Neuronal stem cell (in vitro differentiated cells): ENCODE measurements around the gene ELP5.

Source experiments
- DNase-seq: peaks from one replicate; pipeline ENCODE4 v3.0.0-alpha.2; 2013; ENCODE audit warnings: low spot score
- H2AFZ ChIP-seq: one replicate; pipeline ENCODE4 v1.6.1; 2013; ENCODE audit warnings: mild to moderate bottlenecking, low read length, inconsistent platforms
- H2AK5ac ChIP-seq: 2 replicates; pipeline ENCODE4 v1.6.1; 2013; ENCODE audit warnings: low read depth, mild to moderate bottlenecking, inconsistent platforms, low read length, moderate library complexity, mixed read lengths
- H2BK120ac ChIP-seq: 2 replicates; pipeline ENCODE4 v1.6.1; 2013; ENCODE audit warnings: low read depth, mild to moderate bottlenecking, inconsistent platforms, low read length, moderate library complexity, mixed read lengths
- H2BK12ac ChIP-seq: one replicate; pipeline ENCODE4 v1.6.1; 2013; ENCODE audit warnings: low read length, inconsistent platforms
- H2BK15ac ChIP-seq: 2 replicates; pipeline ENCODE4 v1.6.1; 2013; ENCODE audit warnings: mild to moderate bottlenecking, low read length, inconsistent platforms, mixed read lengths
- H2BK5ac ChIP-seq: one replicate; pipeline ENCODE4 v1.6.1; 2013; ENCODE audit warnings: inconsistent platforms, mild to moderate bottlenecking, low read length, moderate library complexity
- H3K14ac ChIP-seq: one replicate; pipeline ENCODE4 v1.6.1; 2013; ENCODE audit warnings: low read length, inconsistent platforms
- H3K18ac ChIP-seq: 2 replicates; pipeline ENCODE4 v1.6.1; 2013; ENCODE audit warnings: low read length, inconsistent platforms
- H3K23ac ChIP-seq: 2 replicates; pipeline ENCODE4 v1.6.1; 2013; ENCODE audit warnings: low read depth, mild to moderate bottlenecking, mixed read lengths, low read length, inconsistent platforms; ENCODE audit not compliant: poor library complexity
- H3K27ac ChIP-seq: replicated peaks from 3 replicates; pipeline ENCODE4 v1.5.1; 2013; ENCODE audit warnings: low read length, inconsistent platforms
- H3K27me3 ChIP-seq, 3 experiments: 2 replicates each; pipeline ENCODE4 v1.6.1; 2013; ENCODE audit warnings: low read length in 3 of 3, mild to moderate bottlenecking in 2 of 3, inconsistent platforms in 1 of 3, low read depth in 1 of 3, mixed read lengths in 1 of 3, moderate library complexity in 1 of 3; ENCODE audit not compliant: control insufficient read depth in 3 of 3, insufficient read depth in 3 of 3
- H3K36me3 ChIP-seq, 2 donors: replicated peaks in 1 of 2; 2 replicates each; pipeline ENCODE4 v1.6.1; 2013; ENCODE audit warnings: low read length in 2 of 2; ENCODE audit not compliant: control insufficient read depth in 2 of 2, insufficient read depth in 2 of 2
- H3K4ac ChIP-seq: 2 replicates; pipeline ENCODE4 v1.6.1; 2013; ENCODE audit warnings: inconsistent platforms, mild to moderate bottlenecking, low read length, moderate library complexity
- H3K4me1 ChIP-seq, 2 donors: 1 replicate in 1 of 2; 2 replicates in 1 of 2; pipeline ENCODE4 v1.6.1; 2013; ENCODE audit warnings: low read length in 2 of 2, low read depth in 1 of 2; ENCODE audit not compliant: control insufficient read depth in 2 of 2, insufficient read depth in 1 of 2
- H3K4me2 ChIP-seq: one replicate; pipeline ENCODE4 v1.6.1; 2013; ENCODE audit warnings: mild to moderate bottlenecking, low read length, inconsistent platforms; ENCODE audit not compliant: insufficient read depth, poor library complexity, severe bottlenecking
- H3K4me3 ChIP-seq, 2 donors: 2 replicates each; pipeline ENCODE4 v1.5.1; 2013; ENCODE audit warnings: low read length in 2 of 2, mild to moderate bottlenecking in 2 of 2, inconsistent platforms in 1 of 2, moderate library complexity in 1 of 2
- H3K79me1 ChIP-seq: one replicate; pipeline ENCODE4 v1.6.1; 2013; ENCODE audit warnings: low read depth, mild to moderate bottlenecking, inconsistent platforms, low read length, moderate library complexity
- H3K9ac ChIP-seq: one replicate; pipeline ENCODE4 v1.6.1; 2013; ENCODE audit warnings: mild to moderate bottlenecking, low read depth, low read length, inconsistent platforms; ENCODE audit not compliant: poor library complexity
- H3K9me3 ChIP-seq, 2 donors: replicated peaks in 1 of 2; 2 replicates each; pipeline versions ENCODE3 to v1.6.1; 2013; ENCODE audit warnings: low read length in 2 of 2, mild to moderate bottlenecking in 2 of 2, inconsistent platforms in 1 of 2, low read depth in 1 of 2, mixed read lengths in 1 of 2, moderate library complexity in 1 of 2; ENCODE audit not compliant: control insufficient read depth in 2 of 2, insufficient read depth in 1 of 2
- H4K8ac ChIP-seq: one replicate; pipeline ENCODE4 v1.6.1; 2013; ENCODE audit warnings: low read depth, mild to moderate bottlenecking, inconsistent platforms, low read length, moderate library complexity
- H4K91ac ChIP-seq: one replicate; pipeline ENCODE4 v1.6.1; 2013; ENCODE audit warnings: low read length, low read depth, mild to moderate bottlenecking, inconsistent platforms; ENCODE audit not compliant: poor library complexity
- WGBS, 2 donors: extraction: QIAGEN DNeasy Blood & Tissue Kit; methylation state at CpG; one replicate each; pipeline ENCODE4 v1.1.7; 2013; ENCODE audit warnings: missing lambda C conversion rate in 2 of 2, mixed read lengths in 1 of 2; ENCODE audit not compliant: insufficient read length in 2 of 2, insufficient replicate concordance in 1 of 2; ENCODE audit errors: extremely low coverage in 2 of 2; 5-methylcytosine and 5-hydroxymethylcytosine counted together

Gene ELP5

DNA sequence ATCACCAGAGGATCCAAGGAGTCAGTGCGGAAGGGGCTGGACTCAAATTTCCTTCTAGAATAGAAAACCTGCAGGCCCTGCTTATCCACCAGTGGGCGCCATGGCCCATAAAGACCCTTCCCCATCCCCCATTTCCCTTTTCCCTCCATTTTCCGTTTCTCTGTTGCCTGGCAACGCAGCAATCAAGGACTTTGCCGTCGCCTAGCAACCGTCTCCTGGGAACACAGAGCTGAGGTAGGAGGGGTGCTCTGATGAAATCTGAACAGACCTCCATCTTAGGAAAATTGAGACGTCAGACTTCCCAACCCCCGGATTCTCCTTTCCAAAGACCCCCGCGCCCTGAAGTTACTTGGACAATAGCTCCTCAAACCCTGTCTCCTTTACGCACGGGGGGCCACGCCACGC lies 38.1 kb upstream of the ELP5 start:
- Histone ChIP-seq H3K4me2 (peak overlapping the region; percentile 89), H2BK12ac (no peak overlapping the region), H4K91ac (no peak overlapping the region), H2AK5ac (peak overlapping the region; percentile 81), H2AFZ (peak overlapping the region; percentile 62), H2BK15ac (no peak overlapping the region), H2BK5ac (peak overlapping the region; percentile 71), H3K18ac (peak overlapping the region; percentile 75), H3K4me3 (peak overlapping the region; percentile 43 to 78), H3K4ac (no peak overlapping the region), H3K9ac (peak overlapping the region; percentile 34), H3K27ac (peak overlapping the region; percentile 93), H3K79me1 (peaks cover 2% of the 10 kb centered on the region), H3K14ac (no peak overlapping the region), H3K4me1 (peaks cover 40% of the 10 kb centered on the region in 2 donors), H4K8ac (no peak overlapping the region), H3K36me3 (no peaks in the 10 kb centered on the region), H3K23ac (no peak overlapping the region), H2BK120ac (no peak overlapping the region), H3K9me3 (peaks cover 0 to 2% of the 10 kb centered on the region in 2 donors), H3K27me3 (no peaks in the 10 kb centered on the region)
- peak; percentile 100 for DNase-seq
- WGBS, 2 donors = no CpG with 5 or more reads among the region's 15 CpGs

DNA sequence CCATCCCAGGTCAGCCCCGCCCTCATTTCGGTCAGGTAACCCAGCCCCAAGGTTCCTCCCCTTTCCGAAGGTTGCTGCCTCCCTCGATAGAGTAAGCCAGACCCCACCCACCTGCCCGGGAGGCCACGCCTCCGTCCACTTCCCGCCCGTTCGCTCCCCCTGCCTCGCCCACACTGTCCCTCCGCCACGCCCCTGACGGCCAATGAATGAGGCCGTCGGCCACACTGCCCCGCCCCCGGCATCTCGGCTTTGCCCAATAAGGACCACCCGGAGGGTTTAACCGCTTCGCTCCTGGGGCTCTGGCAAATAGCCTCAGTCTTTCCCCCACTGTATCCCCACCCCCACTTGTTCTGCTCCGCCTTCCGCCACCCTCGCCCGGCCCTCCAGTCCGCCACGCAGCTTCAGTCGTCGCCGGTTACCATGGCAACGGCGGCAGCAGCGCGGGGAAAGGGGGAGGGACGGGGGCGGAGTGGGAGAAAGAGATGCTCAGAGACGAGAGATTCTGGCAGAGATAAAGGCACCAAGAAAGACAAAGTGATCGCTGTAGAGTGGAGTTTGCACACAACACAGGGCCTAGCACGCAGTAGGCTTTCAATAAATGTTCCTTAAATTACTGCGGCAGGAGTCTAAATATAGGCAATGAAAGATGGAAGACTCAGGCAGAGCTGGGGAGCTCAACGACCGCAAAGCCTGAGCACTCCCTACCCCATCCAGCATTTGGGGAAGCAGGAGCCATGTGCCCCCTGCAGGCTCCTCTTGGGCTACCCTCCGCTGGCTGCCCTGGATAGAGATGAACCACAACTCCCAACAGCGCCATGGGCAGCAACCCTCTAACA lies 37.5 kb upstream of the ELP5 start:
- H3K4me2 ChIP-seq = peak overlapping the region; percentile 89
- H2BK15ac ChIP-seq = no peak overlapping the region
- H3K27me3 ChIP-seq = no peaks in the 10 kb centered on the region
- peak overlapping the region; percentile 62 for H2AFZ ChIP-seq
- H3K4me1 ChIP-seq = peaks cover 38 to 44% of the 10 kb centered on the region in 2 donors
- H3K4ac ChIP-seq = no peak overlapping the region
- H3K9ac ChIP-seq = peak overlapping the region; percentile 55
- H2BK120ac ChIP-seq = no peak overlapping the region
- peak; percentile 100 for DNase-seq
- no peak overlapping the region for H3K14ac ChIP-seq
- H3K4me3 ChIP-seq = peak overlapping the region; percentile 44 to 78
- no peak overlapping the region for H4K91ac ChIP-seq
- H3K23ac ChIP-seq = no peak overlapping the region
- no peaks in the 10 kb centered on the region for H3K9me3 ChIP-seq
- no peak overlapping the region for H2AK5ac ChIP-seq
- peak overlapping the region; percentile 93 for H3K27ac ChIP-seq
- peaks cover 2% of the 10 kb centered on the region for H3K79me1 ChIP-seq
- no CpG with 5 or more reads among the region's 45 CpGs for WGBS, 2 donors
- H3K36me3 ChIP-seq = no peaks in the 10 kb centered on the region
- no peak overlapping the region for H4K8ac ChIP-seq
- H2BK5ac ChIP-seq = no peak overlapping the region
- H2BK12ac ChIP-seq = no peak overlapping the region
- peak overlapping the region; percentile 78 for H3K18ac ChIP-seq

DNA sequence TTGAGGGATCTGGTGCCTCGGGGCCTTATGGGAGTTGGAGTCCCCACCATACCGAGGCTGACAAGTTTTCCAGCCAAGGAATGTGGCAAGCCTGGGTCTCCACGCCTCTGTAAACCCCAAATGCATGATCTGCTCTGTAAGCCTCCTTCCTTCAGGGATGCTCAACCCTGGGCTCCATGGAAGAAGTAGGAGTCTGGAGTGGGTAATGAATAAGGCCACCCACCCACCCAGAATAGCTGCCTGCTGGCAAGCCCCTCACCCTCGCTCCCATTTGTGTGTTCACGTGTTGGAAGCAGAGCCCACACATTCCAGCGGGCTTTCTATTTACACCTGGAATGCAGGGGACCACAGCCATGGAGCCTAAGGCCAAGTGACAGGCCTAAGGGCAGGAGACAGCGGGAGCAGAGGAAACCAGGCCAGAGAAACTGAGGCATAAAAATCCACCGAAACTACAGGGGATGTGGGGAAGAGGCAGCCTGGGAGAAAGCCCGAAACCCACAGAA lies 36.8 kb upstream of the ELP5 start:
- Histone ChIP-seq H3K14ac (no peak overlapping the region), H2BK15ac (peak overlapping the region; percentile 5), H3K79me1 (peaks cover 2% of the 10 kb centered on the region), H3K18ac (peak overlapping the region; percentile 63), H3K4me2 (peak overlapping the region; percentile 49), H3K4me1 (peaks cover 39 to 45% of the 10 kb centered on the region in 2 donors), H2BK12ac (peak overlapping the region; percentile 51), H3K4ac (no peak overlapping the region), H2AK5ac (peak overlapping the region; percentile 31), H4K91ac (no peak overlapping the region), H3K23ac (no peak overlapping the region), H3K36me3 (no peaks in the 10 kb centered on the region), H3K4me3 (peak overlapping the region; percentile 26 to 44), H2BK120ac (peak overlapping the region; percentile 43), H3K27me3 (no peaks in the 10 kb centered on the region), H3K9me3 (no peaks in the 10 kb centered on the region), H3K9ac (no peak overlapping the region), H4K8ac (no peak overlapping the region), H2AFZ (no peak overlapping the region), H3K27ac (peak overlapping the region; percentile 85), H2BK5ac (peak overlapping the region; percentile 20)
- no peak for DNase-seq
- no CpG with 5 or more reads among the region's 9 CpGs for WGBS, 2 donors

DNA sequence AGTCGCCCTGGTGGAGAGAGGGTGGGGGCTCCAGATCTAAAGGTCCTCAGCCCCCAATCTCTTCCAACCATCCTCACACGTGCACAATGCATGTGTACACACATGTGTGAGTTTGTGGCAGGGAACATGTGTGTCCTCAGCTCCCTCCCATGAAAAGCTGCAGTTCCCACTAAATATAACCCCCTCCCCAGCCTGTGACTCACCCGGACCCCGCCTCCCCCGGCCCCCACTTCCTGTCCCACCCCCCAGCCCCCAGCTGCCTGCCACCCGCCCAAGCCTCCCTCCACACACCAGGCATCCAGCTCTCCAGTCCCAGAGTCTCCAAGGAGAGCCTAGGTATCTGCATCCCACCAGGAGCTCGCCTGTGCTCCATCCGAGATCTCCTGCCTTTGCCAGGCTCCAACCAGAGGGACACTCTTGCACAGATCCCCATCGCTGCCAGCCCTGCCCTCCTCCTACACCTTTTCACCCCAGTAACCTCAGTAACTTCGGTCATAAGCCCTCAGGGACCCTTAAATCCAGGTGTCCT lies 36.3 kb upstream of the ELP5 start:
- Histone ChIP-seq H3K36me3 (peaks cover 0 to 3% of the 10 kb centered on the region in 2 donors), H3K18ac (peak overlapping the region; percentile 63), H3K4me2 (peak overlapping the region; percentile 74), H2AK5ac (peak overlapping the region; percentile 31), H3K14ac (no peak overlapping the region), H3K27ac (peak overlapping the region; percentile 85), H3K79me1 (peaks cover 2% of the 10 kb centered on the region), H2AFZ (no peak overlapping the region), H3K9ac (no peak overlapping the region), H4K91ac (no peak overlapping the region), H2BK12ac (peak overlapping the region; percentile 51), H2BK120ac (peak overlapping the region; percentile 43), H2BK5ac (peak overlapping the region; percentile 20), H3K4me3 (peak overlapping the region; percentile 44 to 76), H4K8ac (no peak overlapping the region), H2BK15ac (peak overlapping the region; percentile 5), H3K4me1 (peaks cover 40 to 49% of the 10 kb centered on the region in 2 donors), H3K4ac (no peak overlapping the region), H3K23ac (no peak overlapping the region), H3K9me3 (no peaks in the 10 kb centered on the region), H3K27me3 (no peaks in the 10 kb centered on the region)
- DNase-seq = no peak
- no CpG with 5 or more reads among the region's 10 CpGs for WGBS, 2 donors
